HG02852 (cell line): ENCODE data around the gene CCNI.
"Not testable (repeated sequence)": the region's sequence is repeated elsewhere in the genome, so short reads cannot be mapped to it uniquely, and the experiment has no call there.

ENCODE experiments used
- ATAC-seq: cut with Tn5 transposase; IDR thresholded peaks from one replicate; pipeline ENCODE4 v1.9.1; 2021; ENCODE audit warnings: mild to moderate bottlenecking, moderate library complexity; ENCODE audit not compliant: unreplicated experiment

Gene CCNI

GRCh38 chr4:77075869-77076799 lies at the start of gene CCNI:
Gene CCNI (minus strand): TSS chr4:77075989. CDS start chr4:77066362, 9,627 bp downstream.
- peak; percentile 56 for ATAC-seq

- no peak for ATAC-seq
Observed at GRCh38 chr4:77124576-77124975, 48.8 kb upstream of the CCNI start.

GRCh38 chr4:77123411-77123810 lies 47.6 kb upstream of the CCNI start:
- ATAC-seq: no peak

GRCh38 chr4:77122656-77123055 lies 46.9 kb upstream of the CCNI start:
- no peak for ATAC-seq

DNA sequence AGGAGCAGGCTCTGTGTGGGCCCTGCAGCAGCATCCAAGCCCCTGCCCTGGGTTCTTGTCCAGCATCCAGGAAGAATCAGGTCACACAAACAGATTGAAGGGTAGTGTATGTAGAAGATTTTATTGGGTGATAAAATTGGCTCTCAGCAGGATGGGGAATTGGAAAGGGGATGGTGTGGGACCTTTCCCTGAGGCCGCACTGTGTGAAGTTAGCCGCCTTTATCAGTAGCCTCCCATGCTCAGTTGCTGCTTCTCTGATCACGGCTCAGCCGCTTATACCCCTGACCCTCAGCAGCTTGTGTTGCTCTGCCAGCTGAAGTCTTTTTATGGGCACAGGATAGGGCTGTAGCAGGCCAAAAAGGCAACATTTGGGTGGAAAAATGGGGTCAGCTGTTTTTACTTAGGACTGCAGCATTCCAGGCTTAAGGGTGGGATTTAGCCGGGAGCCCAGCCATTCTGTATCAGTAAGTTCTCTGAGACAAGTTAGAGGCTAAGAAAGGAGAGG lies 46.0 kb upstream of the CCNI start:
- ATAC-seq: no peak

GRCh38 chr4:77120886-77121508 lies 45.2 kb upstream of the CCNI start:
- ATAC-seq: peak; percentile 75

DNA sequence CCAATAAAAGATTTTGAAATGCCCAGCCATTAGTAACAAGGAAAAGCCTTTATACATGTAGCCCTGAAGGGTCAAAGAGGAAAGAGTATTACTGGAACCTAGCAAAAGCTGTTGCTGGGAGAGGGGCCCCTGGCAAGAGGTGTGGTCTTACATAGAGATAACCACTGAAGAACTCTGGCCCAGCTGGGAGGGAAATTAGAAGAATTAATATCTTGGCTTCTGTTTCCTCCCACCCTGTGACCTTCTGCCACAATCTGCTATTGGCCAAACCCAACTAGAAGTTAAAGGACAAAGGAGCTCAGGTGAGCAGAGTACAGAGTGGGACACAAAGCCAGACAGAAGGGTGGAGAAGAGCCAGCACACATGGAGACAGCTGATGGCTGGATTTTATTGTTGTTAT lies 41.9 kb upstream of the CCNI start:
- ATAC-seq: no peak

- ATAC-seq: no peak
Observed at GRCh38 chr4:77113069-77113468, 37.3 kb upstream of the CCNI start.

- no peak for ATAC-seq
Observed at GRCh38 chr4:77110730-77111129, 34.9 kb upstream of the CCNI start.

GRCh38 chr4:77104791-77105540 lies 29.2 kb upstream of the CCNI start:
- no peak for ATAC-seq

GRCh38 chr4:77104388-77104787 lies 28.6 kb upstream of the CCNI start:
- ATAC-seq: no peak

GRCh38 chr4:77100234-77100633 lies 24.4 kb upstream of the CCNI start:
- no peak for ATAC-seq

DNA sequence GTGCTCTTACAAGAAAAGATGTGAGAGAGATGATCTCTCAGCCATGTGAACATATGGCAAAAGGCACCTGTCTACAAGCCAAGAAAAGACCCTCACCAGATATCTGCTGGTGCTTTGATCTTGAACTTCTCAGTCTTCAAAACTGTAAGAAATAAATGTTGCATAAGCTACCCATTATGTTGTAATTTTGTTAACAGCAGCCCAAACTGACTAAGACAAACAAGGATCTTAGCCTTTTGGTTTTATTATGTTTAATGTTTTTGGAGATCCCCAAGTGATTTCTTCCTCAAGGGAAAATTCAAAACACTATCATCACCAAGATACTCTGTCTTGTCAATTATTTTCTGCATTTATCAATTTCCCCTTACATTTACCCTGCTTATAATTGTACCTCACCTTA lies 21.8 kb upstream of the CCNI start:
- no peak for ATAC-seq

GRCh38 chr4:77095101-77095821 lies 19.5 kb upstream of the CCNI start:
- peak; percentile 98 for ATAC-seq

GRCh38 chr4:77094496-77094895 lies 18.7 kb upstream of the CCNI start:
- no peak for ATAC-seq

DNA sequence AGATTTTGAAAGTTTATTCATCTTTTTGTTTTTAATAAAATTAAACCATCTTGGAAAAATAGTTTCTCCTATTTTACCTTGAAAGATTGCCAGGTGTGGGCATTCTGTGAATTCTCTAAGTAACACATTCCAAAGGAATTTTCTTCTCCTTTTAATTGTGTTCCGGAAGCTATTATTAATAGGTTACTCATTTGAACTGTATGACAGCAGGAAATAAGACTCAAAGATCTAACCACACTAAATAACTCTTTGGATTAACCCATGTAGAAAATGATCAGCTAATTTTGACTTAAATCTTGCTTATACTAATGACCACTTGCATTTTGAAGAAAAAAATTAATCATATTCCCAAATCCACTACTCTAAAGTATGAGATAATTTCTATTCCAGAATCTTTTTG lies 17.6 kb upstream of the CCNI start:
- ATAC-seq: no peak

GRCh38 chr4:77092975-77093374 lies 17.2 kb upstream of the CCNI start:
- ATAC-seq: no peak

DNA sequence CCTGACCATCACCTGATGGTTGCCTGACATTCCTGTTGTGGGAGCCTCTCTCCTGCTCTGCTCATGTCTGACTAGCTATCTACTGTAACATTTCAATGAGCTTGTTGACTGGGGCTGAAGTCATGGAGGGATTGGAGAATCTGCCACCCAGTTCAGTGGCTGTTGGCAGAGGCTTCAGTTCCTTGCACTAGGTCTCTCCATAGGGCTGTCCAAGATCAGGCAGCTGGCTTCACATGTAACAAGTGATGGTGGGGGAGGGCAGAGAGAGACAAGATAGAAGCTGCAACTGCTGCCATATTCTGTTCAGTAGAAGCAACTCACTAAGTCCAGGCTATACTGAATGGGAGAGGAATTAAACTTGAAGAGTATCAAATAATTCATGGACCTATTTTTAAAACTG lies 14.1 kb upstream of the CCNI start:
- no peak for ATAC-seq

DNA sequence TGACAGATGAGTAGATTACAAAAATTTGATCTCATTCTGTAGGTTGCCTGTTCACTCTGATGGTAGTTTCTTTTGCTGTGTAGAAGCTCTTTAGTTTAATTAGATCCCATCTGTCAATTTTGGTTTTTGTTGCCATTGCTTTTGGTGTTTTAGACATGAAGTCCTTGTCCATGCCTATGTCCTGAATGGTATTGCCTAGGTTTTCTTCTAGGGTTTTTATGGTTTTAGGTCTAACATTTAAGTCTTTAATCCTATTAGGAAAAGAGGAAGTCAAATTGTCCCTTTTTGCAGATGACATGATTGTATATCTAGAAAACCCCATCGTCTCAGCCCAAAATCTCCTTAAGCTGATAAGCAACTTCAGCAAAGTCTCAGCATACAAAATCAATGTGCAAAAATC lies 11.2 kb upstream of the CCNI start:
- not testable (repeated sequence) for ATAC-seq

DNA sequence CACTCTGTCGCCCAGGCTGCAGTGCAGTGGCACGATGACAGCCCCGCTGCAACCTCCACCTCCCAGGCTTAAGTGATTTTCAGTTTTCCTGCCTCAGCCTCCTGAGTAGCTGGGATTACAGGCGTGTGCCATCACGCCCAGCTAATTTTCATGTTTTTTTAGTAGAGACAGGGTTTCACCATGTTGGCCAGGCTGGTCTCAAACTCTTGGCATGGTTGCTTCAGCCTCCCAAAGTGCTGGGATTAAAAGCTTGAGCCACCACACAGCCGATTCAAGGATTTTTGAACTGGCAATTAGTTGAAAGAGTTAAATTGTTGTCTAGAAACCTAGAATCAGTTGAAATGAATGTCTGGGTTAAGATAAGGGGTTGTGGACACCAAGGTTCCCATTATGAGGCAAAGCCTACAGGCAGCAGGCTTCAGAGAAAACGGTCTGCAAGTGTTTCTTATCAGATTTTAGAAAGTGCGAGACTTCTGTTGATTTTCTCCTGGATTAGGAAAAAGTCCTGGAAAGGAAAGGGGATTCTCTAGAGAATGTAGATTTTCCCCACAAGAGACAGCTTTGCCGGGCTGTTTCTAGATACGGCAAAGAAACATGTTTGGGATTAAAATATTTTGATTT lies 8.3 kb upstream of the CCNI start:
- no peak for ATAC-seq
